Measurements from ENCODE around the gene KCNH1. TPM values are rescaled to one million over a fixed set of nuclear protein-coding genes. Genes with fewer than 3 reads are reported as not detected.
A peak's percentile ranks its signal among the peaks of the same experiment; 100 is the strongest.

The KCNH1 gene
- total and polyA plus RNA-seq, 2 donors from 2014 or later = 0.54 TPM; not detected in 1

GRCh38 chr1:210743038-210743437, 390.9 kb downstream of the KCNH1 start:
- DNase-seq (no peak), FAIRE-seq (no peak)
- H3K4me3 ChIP-seq (ENCODE audit: low read length in 3 of 3) = no peak overlapping the region
- H3K36me3 ChIP-seq (ENCODE audit: control insufficient read depth in 2 of 3, insufficient read depth in 3 of 3, low read length in 3 of 3) = no peaks in the 10 kb centered on the region
- no peak overlapping the region for H3K9ac ChIP-seq (ENCODE audit: low read length in 3 of 3)
- no peaks in the 10 kb centered on the region for H3K4me1 ChIP-seq (ENCODE audit: control insufficient read depth in 2 of 3, insufficient read depth in 2 of 3, low read depth in 1 of 3, low read length in 3 of 3)
- H3K27me3 ChIP-seq (ENCODE audit: control insufficient read depth, insufficient read depth, low read length) = no peaks in the 10 kb centered on the region
- TF ChIP-seq CTCF (IDR thresholded peaks at IDR 0.05; ENCODE audit: borderline replicate concordance, extremely low read depth, insufficient read depth) = no peak
- no peak overlapping the region for H3K27ac ChIP-seq (ENCODE audit: low read depth in 2 of 2, low read length in 2 of 2)
- intact Hi-C loops (cut with DNase I) = no loop called here
- no peaks in the 10 kb centered on the region for H3K9me3 ChIP-seq (ENCODE audit: control insufficient read depth in 2 of 3, insufficient read depth in 1 of 3, low read length in 3 of 3)

GRCh38 chr1:210741564-210741963, 392.4 kb downstream of the KCNH1 start:
- FAIRE-seq = no peak
- no peak for DNase-seq

GRCh38 chr1:210739627-210740026, 394.3 kb downstream of the KCNH1 start:
- Histone ChIP-seq H3K27ac (ENCODE audit: low read depth in 2 of 2, low read length in 2 of 2) (no peak overlapping the region), H3K9ac (ENCODE audit: low read length in 3 of 3) (no peak overlapping the region), H3K4me1 (ENCODE audit: control insufficient read depth in 2 of 3, insufficient read depth in 2 of 3, low read depth in 1 of 3, low read length in 3 of 3) (no peaks in the 10 kb centered on the region), H3K36me3 (ENCODE audit: control insufficient read depth in 2 of 3, insufficient read depth in 3 of 3, low read length in 3 of 3) (no peaks in the 10 kb centered on the region), H3K9me3 (ENCODE audit: control insufficient read depth in 2 of 3, insufficient read depth in 1 of 3, low read length in 3 of 3) (no peaks in the 10 kb centered on the region), H3K27me3 (ENCODE audit: control insufficient read depth, insufficient read depth, low read length) (no peaks in the 10 kb centered on the region), H3K4me3 (ENCODE audit: low read length in 3 of 3) (no peak overlapping the region)
- FAIRE-seq = no peak
- intact Hi-C loops (cut with DNase I) = no loop called here
- TF ChIP-seq CTCF (IDR thresholded peaks at IDR 0.05; ENCODE audit: borderline replicate concordance, extremely low read depth, insufficient read depth) = no peak
- peak in 2 of 5 donors; percentile 16 to 41 for DNase-seq

More at GRCh38 chr1:210741564-210741963, 392.4 kb downstream of the KCNH1 start:
- intact Hi-C loops (cut with DNase I) = no loop called here
- no peak for TF ChIP-seq CTCF (IDR thresholded peaks at IDR 0.05; ENCODE audit: borderline replicate concordance, extremely low read depth, insufficient read depth)
- Histone ChIP-seq H3K4me3 (ENCODE audit: low read length in 3 of 3) (no peak overlapping the region), H3K9ac (ENCODE audit: low read length in 3 of 3) (no peak overlapping the region), H3K27ac (ENCODE audit: low read depth in 2 of 2, low read length in 2 of 2) (no peak overlapping the region), H3K9me3 (ENCODE audit: control insufficient read depth in 2 of 3, insufficient read depth in 1 of 3, low read length in 3 of 3) (no peaks in the 10 kb centered on the region), H3K36me3 (ENCODE audit: control insufficient read depth in 2 of 3, insufficient read depth in 3 of 3, low read length in 3 of 3) (no peaks in the 10 kb centered on the region), H3K4me1 (ENCODE audit: control insufficient read depth in 2 of 3, insufficient read depth in 2 of 3, low read depth in 1 of 3, low read length in 3 of 3) (no peaks in the 10 kb centered on the region), H3K27me3 (ENCODE audit: control insufficient read depth, insufficient read depth, low read length) (no peaks in the 10 kb centered on the region)

- Histone ChIP-seq H3K27ac (ENCODE audit: low read depth in 2 of 2, low read length in 2 of 2) (no peak overlapping the region), H3K27me3 (ENCODE audit: control insufficient read depth, insufficient read depth, low read length) (no peaks in the 10 kb centered on the region), H3K36me3 (ENCODE audit: control insufficient read depth in 2 of 3, insufficient read depth in 3 of 3, low read length in 3 of 3) (no peaks in the 10 kb centered on the region), H3K9me3 (ENCODE audit: control insufficient read depth in 2 of 3, insufficient read depth in 1 of 3, low read length in 3 of 3) (no peaks in the 10 kb centered on the region), H3K4me1 (ENCODE audit: control insufficient read depth in 2 of 3, insufficient read depth in 2 of 3, low read depth in 1 of 3, low read length in 3 of 3) (no peaks in the 10 kb centered on the region), H3K9ac (ENCODE audit: low read length in 3 of 3) (no peak overlapping the region), H3K4me3 (ENCODE audit: low read length in 3 of 3) (no peak overlapping the region)
- intact Hi-C loops (cut with DNase I) = no loop called here
- FAIRE-seq (no peak), DNase-seq (no peak)
- TF ChIP-seq CTCF (IDR thresholded peaks at IDR 0.05; ENCODE audit: borderline replicate concordance, extremely low read depth, insufficient read depth) = no peak
Observed at GRCh38 chr1:210738256-210738655, 395.7 kb downstream of the KCNH1 start.

All from kidney (tissue), 14 donors.